ENCODE data around the gene SURF1.

DNA sequence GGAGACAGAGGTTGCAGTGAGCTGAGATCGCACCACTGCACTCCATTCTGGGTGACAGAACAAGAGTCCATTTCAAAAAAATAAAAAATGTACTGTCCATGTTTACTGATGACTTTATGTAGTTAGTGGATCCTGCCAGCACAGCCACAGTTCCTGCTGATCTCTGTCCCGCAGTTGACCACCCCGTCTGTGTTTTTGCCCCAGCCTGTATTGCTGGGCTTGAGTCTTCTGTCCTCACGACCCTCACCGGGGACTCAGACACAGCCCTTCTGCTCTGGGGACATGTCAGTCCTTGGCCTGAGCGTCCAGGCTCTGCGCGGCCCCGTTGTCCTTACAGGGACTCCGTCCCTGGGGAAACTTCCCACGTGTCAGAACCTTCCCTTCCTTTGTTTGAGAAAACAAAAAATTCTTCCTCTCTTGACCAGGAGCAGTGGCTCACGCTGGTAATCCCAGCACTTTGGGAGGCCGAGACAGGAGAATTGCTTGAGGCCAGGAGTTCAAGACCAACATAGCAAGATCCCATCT lies 34.8 kb downstream of the SURF1 start:
- TF ChIP-seq, protein P1, sequence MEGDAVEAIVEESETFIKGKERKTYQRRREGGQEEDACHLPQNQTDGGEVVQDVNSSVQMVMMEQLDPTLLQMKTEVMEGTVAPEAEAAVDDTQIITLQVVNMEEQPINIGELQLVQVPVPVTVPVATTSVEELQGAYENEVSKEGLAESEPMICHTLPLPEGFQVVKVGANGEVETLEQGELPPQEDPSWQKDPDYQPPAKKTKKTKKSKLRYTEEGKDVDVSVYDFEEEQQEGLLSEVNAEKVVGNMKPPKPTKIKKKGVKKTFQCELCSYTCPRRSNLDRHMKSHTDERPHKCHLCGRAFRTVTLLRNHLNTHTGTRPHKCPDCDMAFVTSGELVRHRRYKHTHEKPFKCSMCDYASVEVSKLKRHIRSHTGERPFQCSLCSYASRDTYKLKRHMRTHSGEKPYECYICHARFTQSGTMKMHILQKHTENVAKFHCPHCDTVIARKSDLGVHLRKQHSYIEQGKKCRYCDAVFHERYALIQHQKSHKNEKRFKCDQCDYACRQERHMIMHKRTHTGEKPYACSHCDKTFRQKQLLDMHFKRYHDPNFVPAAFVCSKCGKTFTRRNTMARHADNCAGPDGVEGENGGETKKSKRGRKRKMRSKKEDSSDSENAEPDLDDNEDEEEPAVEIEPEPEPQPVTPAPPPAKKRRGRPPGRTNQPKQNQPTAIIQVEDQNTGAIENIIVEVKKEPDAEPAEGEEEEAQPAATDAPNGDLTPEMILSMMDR (IDR thresholded peaks at IDR 0.05; ENCODE audit: insufficient read depth, low read length, poor library complexity, severe bottlenecking): no peak
- no peak for TF ChIP-seq EZH2phosphoT487 (conservative IDR thresholded peaks at IDR 0.05; ENCODE audit: low read length)
